IgD-negative memory B cell (primary cell): ENCODE results near the gene EDEM2. TPM values are rescaled to one million over a fixed set of nuclear protein-coding genes. Genes with fewer than 3 reads are reported as not detected.
"Not testable (repeated sequence)": the region's sequence is repeated elsewhere in the genome, so short reads cannot be mapped to it uniquely, and the experiment has no call there.

ENCODE experiments used
- H3K27ac Mint-ChIP-seq, 3 donors: one replicate each; pipeline ENCODE4 v1.8.0; 2020 to 2022; ENCODE audit warnings: mild to moderate bottlenecking in 3 of 3, mixed read lengths in 3 of 3, moderate library complexity in 1 of 3
- H3K27me3 Mint-ChIP-seq: one replicate; pipeline ENCODE4 v1.8.0; 2021; ENCODE audit warnings: mixed read lengths
- H3K36me3 Mint-ChIP-seq: one replicate; pipeline ENCODE4 v1.8.0; 2020; ENCODE audit warnings: mild to moderate bottlenecking, mixed read lengths
- H3K4me1 Mint-ChIP-seq, 3 donors: one replicate each; pipeline ENCODE4 v1.8.0; 2020 to 2022; ENCODE audit warnings: mixed read lengths in 3 of 3, mild to moderate bottlenecking in 1 of 3
- H3K4me3 Mint-ChIP-seq, 4 donors: one replicate each; pipeline ENCODE4 v1.8.0; 2020 to 2022; ENCODE audit warnings: mild to moderate bottlenecking in 4 of 4, mixed read lengths in 4 of 4, moderate library complexity in 3 of 4
- H3K9me3 Mint-ChIP-seq, 3 donors: one replicate each; pipeline ENCODE4 v1.8.0; 2020 to 2021; ENCODE audit warnings: mixed read lengths in 3 of 3, mild to moderate bottlenecking in 1 of 3
- polyA plus RNA-seq: library from polyadenylated mRNA; unstranded; fragments of 300-500 nt; fragmentation: Illumina TruSeq; gene quantifications from one replicate; pipeline ENCODE4 v1.2.3, GENCODE V29; 2021

Gene EDEM2
- polyA plus RNA-seq, 1 donor from 2014 or later = 51.9 TPM

GRCh38 chr20:35121186-35121585 lies 25.9 kb downstream of the EDEM2 start:
- Mint-ChIP-seq H3K4me3 (no peak overlapping the region), H3K36me3 (peaks cover 2% of the 10 kb centered on the region), H3K4me1 (no peaks in the 10 kb centered on the region), H3K9me3 (no peaks in the 10 kb centered on the region), H3K27me3 (no peaks in the 10 kb centered on the region), H3K27ac (peak overlapping the region in 2 of 3 donors; percentile 76 to 83)

- Mint-ChIP-seq H3K27me3 (no peaks in the 10 kb centered on the region), H3K4me3 (no peak overlapping the region), H3K9me3 (no peaks in the 10 kb centered on the region), H3K36me3 (peaks cover 2% of the 10 kb centered on the region), H3K4me1 (no peaks in the 10 kb centered on the region), H3K27ac (peak overlapping the region in 2 of 3 donors; percentile 69 to 73)
These were observed 27.0 kb downstream of the EDEM2 start for GRCh38 chr20:35120012-35120701.

GRCh38 chr20:35117629-35118028 lies 29.5 kb downstream of the EDEM2 start:
- H3K27me3 Mint-ChIP-seq = no peaks in the 10 kb centered on the region
- peaks cover 2% of the 10 kb centered on the region for H3K36me3 Mint-ChIP-seq
- H3K9me3 Mint-ChIP-seq = no peaks in the 10 kb centered on the region
- no peak overlapping the region for H3K4me3 Mint-ChIP-seq
- no peaks in the 10 kb centered on the region for H3K4me1 Mint-ChIP-seq
- H3K27ac Mint-ChIP-seq = no peak overlapping the region

GRCh38 chr20:35117196-35117595 lies 29.9 kb downstream of the EDEM2 start:
- Mint-ChIP-seq H3K9me3 (no peaks in the 10 kb centered on the region), H3K36me3 (peaks cover 2% of the 10 kb centered on the region)

GRCh38 chr20:35116258-35116657 lies 30.9 kb downstream of the EDEM2 start:
- peak overlapping the region in 1 of 3 donors; percentile 34 for H3K27ac Mint-ChIP-seq
- H3K9me3 Mint-ChIP-seq = no peaks in the 10 kb centered on the region
- H3K27me3 Mint-ChIP-seq = no peaks in the 10 kb centered on the region
- H3K4me1 Mint-ChIP-seq = no peaks in the 10 kb centered on the region
- no peak overlapping the region for H3K4me3 Mint-ChIP-seq
- H3K36me3 Mint-ChIP-seq = peaks cover under 1% of the 10 kb centered on the region

More at GRCh38 chr20:35117196-35117595, 29.9 kb downstream of the EDEM2 start:
- H3K4me1 Mint-ChIP-seq = no peaks in the 10 kb centered on the region
- no peak overlapping the region for H3K4me3 Mint-ChIP-seq
- H3K27ac Mint-ChIP-seq = peak overlapping the region in 1 of 3 donors; percentile 24
- no peaks in the 10 kb centered on the region for H3K27me3 Mint-ChIP-seq

- Mint-ChIP-seq H3K4me3 (no peak overlapping the region), H3K36me3 (no peaks in the 10 kb centered on the region), H3K27me3 (no peaks in the 10 kb centered on the region), H3K4me1 (no peaks in the 10 kb centered on the region), H3K9me3 (no peaks in the 10 kb centered on the region), H3K27ac (no peak overlapping the region)
These were observed 31.5 kb downstream of the EDEM2 start for GRCh38 chr20:35115606-35116005.

GRCh38 chr20:35112276-35112675 lies 34.9 kb downstream of the EDEM2 start:
- H3K4me1 Mint-ChIP-seq, H3K36me3 Mint-ChIP-seq, H3K9me3 Mint-ChIP-seq, H3K27me3 Mint-ChIP-seq, H3K4me3 Mint-ChIP-seq, H3K27ac Mint-ChIP-seq: not testable (repeated sequence)

GRCh38 chr20:35111141-35111888 lies 35.8 kb downstream of the EDEM2 start:
- H3K9me3 Mint-ChIP-seq = no peaks in the 10 kb centered on the region
- no peaks in the 10 kb centered on the region for H3K4me1 Mint-ChIP-seq
- no peak overlapping the region for H3K4me3 Mint-ChIP-seq
- H3K36me3 Mint-ChIP-seq = peaks cover 1% of the 10 kb centered on the region
- H3K27me3 Mint-ChIP-seq = no peaks in the 10 kb centered on the region
- peak overlapping the region in 1 of 3 donors; percentile 74 for H3K27ac Mint-ChIP-seq

GRCh38 chr20:35108921-35109320 lies 38.2 kb downstream of the EDEM2 start:
- H3K4me3 Mint-ChIP-seq = no peak overlapping the region
- H3K4me1 Mint-ChIP-seq = no peaks in the 10 kb centered on the region
- peaks cover 1% of the 10 kb centered on the region for H3K36me3 Mint-ChIP-seq
- no peak overlapping the region for H3K27ac Mint-ChIP-seq
- H3K9me3 Mint-ChIP-seq = no peaks in the 10 kb centered on the region
- H3K27me3 Mint-ChIP-seq = no peaks in the 10 kb centered on the region

GRCh38 chr20:35106827-35107380 lies 40.2 kb downstream of the EDEM2 start:
- Mint-ChIP-seq H3K27ac (peak overlapping the region in 1 of 3 donors; percentile 47), H3K36me3 (peaks cover 1% of the 10 kb centered on the region), H3K4me3 (no peak overlapping the region), H3K9me3 (no peaks in the 10 kb centered on the region), H3K27me3 (no peaks in the 10 kb centered on the region), H3K4me1 (no peaks in the 10 kb centered on the region)

GRCh38 chr20:35104685-35105295 lies 42.3 kb downstream of the EDEM2 start:
- no peaks in the 10 kb centered on the region for H3K27me3 Mint-ChIP-seq
- H3K4me1 Mint-ChIP-seq = peaks cover 0 to 3% (median 2%) of the 10 kb centered on the region in 3 donors
- no peaks in the 10 kb centered on the region for H3K36me3 Mint-ChIP-seq
- no peak overlapping the region for H3K4me3 Mint-ChIP-seq
- no peak overlapping the region for H3K27ac Mint-ChIP-seq
- no peaks in the 10 kb centered on the region for H3K9me3 Mint-ChIP-seq

- peaks cover 0 to 3% (median 2%) of the 10 kb centered on the region in 3 donors for H3K4me1 Mint-ChIP-seq
- no peaks in the 10 kb centered on the region for H3K9me3 Mint-ChIP-seq
- no peaks in the 10 kb centered on the region for H3K36me3 Mint-ChIP-seq
- no peaks in the 10 kb centered on the region for H3K27me3 Mint-ChIP-seq
- H3K27ac Mint-ChIP-seq = no peak overlapping the region
- H3K4me3 Mint-ChIP-seq = no peak overlapping the region
These were observed 45.5 kb downstream of the EDEM2 start for GRCh38 chr20:35101620-35102019.

- Mint-ChIP-seq H3K27me3 (no peaks in the 10 kb centered on the region), H3K4me3 (peak overlapping the region; percentile 89 to 98 (median 96)), H3K9me3 (no peaks in the 10 kb centered on the region), H3K4me1 (peaks cover 29 to 36% (median 29%) of the 10 kb centered on the region in 3 donors), H3K27ac (peak overlapping the region; percentile 93 to 96 (median 95)), H3K36me3 (no peaks in the 10 kb centered on the region)
These were observed 53.8 kb downstream of the EDEM2 start for GRCh38 chr20:35093267-35093884.

GRCh38 chr20:35092524-35093266 lies 54.4 kb downstream of the EDEM2 start, which contains the start of gene TRPC4AP:
Gene TRPC4AP (minus strand): TSS chr20:35092807. CDS start chr20:35092781, 26 bp downstream.
- H3K36me3 Mint-ChIP-seq = no peaks in the 10 kb centered on the region
- peaks cover 29 to 41% (median 36%) of the 10 kb centered on the region in 3 donors for H3K4me1 Mint-ChIP-seq
- no peaks in the 10 kb centered on the region for H3K27me3 Mint-ChIP-seq
- peak within 1 kb of the TSS; percentile 89 to 98 (median 96) for H3K4me3 Mint-ChIP-seq
- no peaks in the 10 kb centered on the region for H3K9me3 Mint-ChIP-seq
- peak within 1 kb of the TSS; percentile 93 to 96 (median 95) for H3K27ac Mint-ChIP-seq
